ENCODE results near the gene P2RX6. TPM values are rescaled to one million over a fixed set of nuclear protein-coding genes. Genes with fewer than 3 reads are reported as not detected.

P2RX6 gene
- total and polyA plus RNA-seq, 2 of the 4 experiments (the other 2 are of a cell fraction), result 0.90 to 1.6 TPM

DNA sequence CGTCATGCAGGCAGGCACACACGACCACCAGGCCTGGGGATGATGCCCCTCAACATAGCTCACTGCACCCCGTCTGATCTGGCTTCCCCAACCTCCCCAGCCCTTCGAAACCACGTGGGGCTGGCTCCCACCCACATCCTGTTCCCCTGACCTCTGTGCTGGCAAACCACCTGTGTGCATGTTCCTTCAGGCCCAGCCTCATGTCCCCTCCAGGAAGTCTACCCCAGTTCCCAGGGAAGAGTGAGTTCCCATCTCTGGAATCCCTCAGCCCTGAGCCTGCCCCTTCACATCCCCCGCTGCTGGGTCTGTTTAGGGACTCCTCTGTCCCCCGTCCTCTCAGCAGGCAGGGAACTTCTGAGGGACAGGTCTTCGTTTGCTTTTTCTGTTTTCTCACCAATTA, 10.3 kb downstream of the P2RX6 start:
- no peak overlapping the region for H3K4me2 ChIP-seq (ENCODE audit: low read depth, low read length)
- H3K56ac ChIP-seq (ENCODE audit: extremely low read depth, insufficient read depth, low read length), result no peak overlapping the region
- no peak overlapping the region for H2BK5ac ChIP-seq (ENCODE audit: low read depth, low read length, poor library complexity, severe bottlenecking)
- no peak for ATAC-seq (ENCODE audit: low read depth)
- H3K23ac ChIP-seq (ENCODE audit: low read depth, low read length), result no peak overlapping the region
- no peaks in the 10 kb centered on the region for H4K20me1 ChIP-seq (ENCODE audit: insufficient read depth, low read length)
- no peak overlapping the region for H3K9ac ChIP-seq (ENCODE audit: low read depth, low read length)
- H3K27ac ChIP-seq (ENCODE audit: insufficient read depth, low read length), result no peak overlapping the region
- no peak overlapping the region for H2BK120ac ChIP-seq (ENCODE audit: low read depth, low read length)
- BruUV-seq (replicated peaks), result no TSS peak
- no peaks in the 10 kb centered on the region for H3K9me3 ChIP-seq (ENCODE audit: control insufficient read depth, insufficient read depth, low read length)
- H2AK9ac ChIP-seq (replicated peaks; ENCODE audit: low read depth, low read length, poor library complexity), result peak overlapping the region; percentile 81
- no peak overlapping the region for H2BK20ac ChIP-seq (ENCODE audit: low read depth, low read length)
- no peak overlapping the region for H2BK15ac ChIP-seq (ENCODE audit: low read depth, low read length)
- no peak overlapping the region for H3K4me3 ChIP-seq (ENCODE audit: insufficient read depth, low read depth, low read length)
- peaks cover 2% of the 10 kb centered on the region; the same call in 1 of the 2 replicates for H3K4me1 ChIP-seq (ENCODE audit: control insufficient read depth, insufficient read depth, low read length)
- H3K9me1 ChIP-seq (ENCODE audit: insufficient read depth, low read length), result no peaks in the 10 kb centered on the region
- H2AK5ac ChIP-seq (ENCODE audit: low read depth, low read length), result no peak overlapping the region
- ChIA-PET CTCF (no interaction called here), POLR2A (ENCODE audit: unreplicated experiment) (no interaction called here)
- no peaks in the 10 kb centered on the region for H3K36me3 ChIP-seq (ENCODE audit: control insufficient read depth, insufficient read depth, low read length)
- H4K5ac ChIP-seq (ENCODE audit: low read depth, low read length), result no peak overlapping the region
- no CpG with 5 or more reads among the region's 8 CpGs for WGBS, 2 experiments (ENCODE audit: extremely low coverage in 2 of 2, insufficient read length in 1 of 2)
- peak overlapping the region; percentile 65 for H2AFZ ChIP-seq (replicated peaks; ENCODE audit: low read length, poor library complexity)
- H3K18ac ChIP-seq (ENCODE audit: low read depth, low read length), result no peak overlapping the region
- no peak overlapping the region for H3K4ac ChIP-seq (ENCODE audit: low read depth, low read length)
- H4K8ac ChIP-seq (ENCODE audit: low read depth in 2 of 2, low read length in 2 of 2), result no peak overlapping the region
- in situ Hi-C loops (cut with MboI; ENCODE audit: low sequenced_read_pairs), result no loop called here
- intact Hi-C loops (cut with micrococcal nuclease), result no loop called here
- H4K91ac ChIP-seq (ENCODE audit: insufficient read depth, low read depth, low read length), result no peak overlapping the region
- dilution Hi-C loops (cut with HindIII; ENCODE audit: low sequenced_read_pairs, unreplicated experiment), result no loop called here
- TF ChIP-seq FOS (IDR thresholded peaks at IDR 0.05; ENCODE audit: low read depth, low read length), result no peak
- no peak for TF ChIP-seq BHLHE40 (IDR thresholded peaks at IDR 0.05; ENCODE audit: low read depth, low read length)
- TF ChIP-seq CTCF (conservative IDR thresholded peaks at IDR 0.05; ENCODE audit: low read depth, low read length), result no peak
- TF ChIP-seq RFX5 (IDR thresholded peaks at IDR 0.05; ENCODE audit: low read depth, low read length), result no peak
- no peak for TF ChIP-seq SMC3 (IDR thresholded peaks at IDR 0.05; ENCODE audit: low read depth, low read length)
- DNase-seq, result no peak
- peaks cover 10% of the 10 kb centered on the region for H3K27me3 ChIP-seq (ENCODE audit: control insufficient read depth, insufficient read depth, low read length)
- H3K14ac ChIP-seq (replicated peaks; ENCODE audit: low read depth, low read length), result no peak overlapping the region
- H3K79me1 ChIP-seq (ENCODE audit: low read depth in 1 of 2, low read length in 2 of 2), result no peaks in the 10 kb centered on the region
